Right lobe of liver (tissue), 4 donors: ENCODE results near the gene ST3GAL2.

Experiments used
- CTCF ChIP-seq, 4 donors: fragments of 200-600 bp in 3 of 4; fragments of 450-650 bp in 1 of 4; IDR thresholded peaks; one replicate each; pipeline versions ENCODE4 v1.5.1 to v1.8.0; 2016 to 2022; ENCODE audit warnings: antibody characterized with exemption in 4 of 4, mild to moderate bottlenecking in 2 of 4
- POLR2A ChIP-seq: fragments of 450-650 bp; IDR thresholded peaks from one replicate; pipeline ENCODE4 v1.6.1; 2017; ENCODE audit warnings: antibody characterized with exemption, mild to moderate bottlenecking
- donor health status: DM: no; HTN: no; CAD: no.
- donor health status: DM: no; HTN: no; CAD: no.
- donor health status: DM: no; HTN: yes; CAD: no.

DNA sequence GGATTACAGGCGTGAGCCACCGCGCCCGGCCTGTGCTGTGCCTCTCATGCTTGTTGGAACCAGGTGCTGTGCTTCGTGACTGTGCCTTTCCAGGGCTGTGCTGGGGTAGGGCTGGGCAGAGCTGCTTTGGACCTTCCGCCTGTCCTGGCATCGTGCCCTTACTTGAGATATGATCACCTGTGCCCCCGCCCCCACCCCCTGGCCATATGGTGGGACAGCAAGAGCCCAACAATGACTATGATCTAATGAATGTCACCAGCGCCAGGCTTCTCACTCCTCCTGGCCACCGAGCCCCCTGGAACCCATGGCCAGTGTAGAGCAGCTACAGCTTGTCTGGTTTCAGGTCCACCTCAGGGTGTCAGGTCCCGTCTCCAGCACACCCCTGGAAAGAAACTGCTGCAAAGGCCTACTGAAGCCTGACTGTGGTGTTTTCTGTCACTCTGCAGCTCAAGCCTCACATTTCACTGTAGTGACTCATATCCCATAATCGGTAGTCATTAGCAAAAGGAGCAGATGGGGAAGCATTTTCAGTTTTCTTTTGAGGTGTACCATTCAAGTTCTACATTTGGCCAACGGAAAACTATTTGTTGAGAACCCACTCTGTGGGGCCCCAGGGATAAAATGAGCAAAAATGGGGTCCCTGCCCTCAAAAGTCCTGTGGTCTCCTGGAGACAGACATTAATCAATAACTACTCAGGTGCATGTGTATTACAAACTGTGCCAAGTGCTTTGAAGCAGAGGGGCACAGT, 37.5 kb upstream of the ST3GAL2 start:
- TF ChIP-seq CTCF (IDR thresholded peaks at IDR 0.05) (no peak), POLR2A (no peak)
